ENCODE measurements around the gene FAM107B.

FAM107B gene

GRCh38 chr10:14604181-14605142 is 170.2 kb downstream of the FAM107B start (continued):
- TF ChIP-seq ZSCAN23 (tag by site-specific recombination; IDR thresholded peaks at IDR 0.05) (peak; percentile 73; the same call in 1 of the 2 replicates), SP7 (tag by site-specific recombination; IDR thresholded peaks at IDR 0.05) (peak; percentile 58), ZNF184 (tag by site-specific recombination; IDR thresholded peaks at IDR 0.05) (no peak), ZNF2 (tag by site-specific recombination; IDR thresholded peaks at IDR 0.05) (peak; percentile 90; the same call in 1 of the 2 replicates), ZNF600 (tag by site-specific recombination; IDR thresholded peaks at IDR 0.05) (peak; percentile 46; the same call in 1 of the 2 replicates), ZBTB11 (tag by site-specific recombination; conservative IDR thresholded peaks at IDR 0.05; ENCODE audit: low read depth) (peak; percentile 89), ZNF266 (tag by site-specific recombination; IDR thresholded peaks at IDR 0.05; ENCODE audit: low read depth) (0 out of 2 replicates have a peak, but pooled peaks have one; percentile 16), ZSCAN5A (tag by site-specific recombination; IDR thresholded peaks at IDR 0.05) (no peak), PRDM6 (tag by site-specific recombination; IDR thresholded peaks at IDR 0.05) (no peak), IKZF3 (tag by site-specific recombination; IDR thresholded peaks at IDR 0.05) (peak; percentile 73), ELK4 (IDR thresholded peaks at IDR 0.05; ENCODE audit: borderline replicate concordance, low read depth, low read length) (no peak), ZNF747 (tag by site-specific recombination; IDR thresholded peaks at IDR 0.05) (no peak), GLI2 (tag by site-specific recombination; IDR thresholded peaks at IDR 0.05; ENCODE audit: borderline replicate concordance, low read depth) (no peak), ZNF549 (tag by site-specific recombination; IDR thresholded peaks at IDR 0.05) (no peak), ZNF629 (tag by site-specific recombination; IDR thresholded peaks at IDR 0.05) (peak; percentile 44; the same call in 1 of the 2 replicates), ZNF404 (tag by site-specific recombination; IDR thresholded peaks at IDR 0.05) (no peak), REST (tag by site-specific recombination; IDR thresholded peaks at IDR 0.05) (peak; percentile 54; the same call in 1 of the 2 replicates), ZNF580 (tag by site-specific recombination; IDR thresholded peaks at IDR 0.05) (peak; percentile 69), ZNF24 (tag by site-specific recombination; IDR thresholded peaks at IDR 0.05) (no peak), ZNF555 (tag by site-specific recombination; conservative IDR thresholded peaks at IDR 0.05) (no peak), ZNF16 (tag by site-specific recombination; IDR thresholded peaks at IDR 0.05; ENCODE audit: low read depth) (no peak), ZNF391 (tag by site-specific recombination; IDR thresholded peaks at IDR 0.05; ENCODE audit: borderline replicate concordance, low read depth) (peak; percentile 80; the same call in 1 of the 2 replicates), ZNF426 (tag by site-specific recombination; IDR thresholded peaks at IDR 0.05) (no peak), BCL6B (tag by site-specific recombination; IDR thresholded peaks at IDR 0.05) (no peak)

All from HEK293 (cell line).